ENCODE results near the gene KIF5B.
"Not testable (repeated sequence)": the region's sequence is repeated elsewhere in the genome, so short reads cannot be mapped to it uniquely, and the experiment has no call there.

The KIF5B gene

GRCh38 chr10:32072025-32072800 lies 16.0 kb upstream of the KIF5B start:
- Histone ChIP-seq H2AFZ (ENCODE audit: low read length) (no peak overlapping the region), H3K27me3 (ENCODE audit: insufficient read depth, low read length) (no peaks in the 10 kb centered on the region), H3K27ac (ENCODE audit: low read depth, low read length, poor library complexity, severe bottlenecking) (no peak overlapping the region), H3K9me2 (ENCODE audit: low read depth, low read length) (no peaks in the 10 kb centered on the region), H3K4me3 (ENCODE audit: low read depth, low read length, poor library complexity, severe bottlenecking) (no peak overlapping the region), H3K79me2 (ENCODE audit: insufficient read depth, low read length) (no peaks in the 10 kb centered on the region), H3K9ac (ENCODE audit: low read length) (no peak overlapping the region), H3K9me3 (ENCODE audit: low read length) (no peaks in the 10 kb centered on the region), H3K4me1 (ENCODE audit: insufficient read depth, low read length, severe bottlenecking) (no peaks in the 10 kb centered on the region), H3K36me3 (ENCODE audit: insufficient read depth, low read length) (no peaks in the 10 kb centered on the region), H3K4me2 (ENCODE audit: low read length) (no peak overlapping the region), H3F3A (ENCODE audit: insufficient read depth, low read length) (no peaks in the 10 kb centered on the region), H4K20me1 (ENCODE audit: insufficient read depth, low read length) (no peaks in the 10 kb centered on the region)
- TF ChIP-seq, protein P1, sequence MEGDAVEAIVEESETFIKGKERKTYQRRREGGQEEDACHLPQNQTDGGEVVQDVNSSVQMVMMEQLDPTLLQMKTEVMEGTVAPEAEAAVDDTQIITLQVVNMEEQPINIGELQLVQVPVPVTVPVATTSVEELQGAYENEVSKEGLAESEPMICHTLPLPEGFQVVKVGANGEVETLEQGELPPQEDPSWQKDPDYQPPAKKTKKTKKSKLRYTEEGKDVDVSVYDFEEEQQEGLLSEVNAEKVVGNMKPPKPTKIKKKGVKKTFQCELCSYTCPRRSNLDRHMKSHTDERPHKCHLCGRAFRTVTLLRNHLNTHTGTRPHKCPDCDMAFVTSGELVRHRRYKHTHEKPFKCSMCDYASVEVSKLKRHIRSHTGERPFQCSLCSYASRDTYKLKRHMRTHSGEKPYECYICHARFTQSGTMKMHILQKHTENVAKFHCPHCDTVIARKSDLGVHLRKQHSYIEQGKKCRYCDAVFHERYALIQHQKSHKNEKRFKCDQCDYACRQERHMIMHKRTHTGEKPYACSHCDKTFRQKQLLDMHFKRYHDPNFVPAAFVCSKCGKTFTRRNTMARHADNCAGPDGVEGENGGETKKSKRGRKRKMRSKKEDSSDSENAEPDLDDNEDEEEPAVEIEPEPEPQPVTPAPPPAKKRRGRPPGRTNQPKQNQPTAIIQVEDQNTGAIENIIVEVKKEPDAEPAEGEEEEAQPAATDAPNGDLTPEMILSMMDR (IDR thresholded peaks at IDR 0.05; ENCODE audit: low read length), result no peak
- no peak for TF ChIP-seq EZH2 (IDR thresholded peaks at IDR 0.05; ENCODE audit: borderline replicate concordance, low read length)

GRCh38 chr10:32070645-32071044 lies 14.4 kb upstream of the KIF5B start:
- Histone ChIP-seq H3K79me2 (ENCODE audit: insufficient read depth, low read length) (no peaks in the 10 kb centered on the region), H3K27me3 (ENCODE audit: insufficient read depth, low read length) (peaks cover 5% of the 10 kb centered on the region; the same call in 1 of the 2 replicates), H3F3A (ENCODE audit: insufficient read depth, low read length) (no peaks in the 10 kb centered on the region)

DNA sequence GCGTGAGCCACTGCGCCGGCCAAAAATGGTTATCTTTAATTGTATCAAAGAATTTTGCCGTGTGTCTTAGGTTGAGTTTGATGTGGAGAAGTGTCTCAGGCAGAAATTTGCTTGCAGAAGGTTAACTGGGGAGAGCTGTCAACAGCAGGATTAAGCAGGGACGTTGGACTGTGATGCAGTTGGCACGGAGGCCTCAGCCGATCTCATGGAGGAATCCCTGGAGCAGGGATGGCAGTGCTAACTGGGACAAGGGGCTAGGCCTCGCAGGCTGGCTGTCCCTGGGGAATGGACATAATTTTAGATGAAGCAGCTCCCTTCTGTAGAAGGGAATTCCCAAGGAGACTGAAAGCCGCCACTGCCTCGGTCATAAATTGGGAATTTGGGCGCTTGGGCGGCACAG lies 12.3 kb upstream of the KIF5B start:
- TF ChIP-seq, protein P1 (IDR thresholded peaks at IDR 0.05; ENCODE audit: low read length), result no peak
- TF ChIP-seq EZH2 (IDR thresholded peaks at IDR 0.05; ENCODE audit: borderline replicate concordance, low read length), result no peak
- Histone ChIP-seq H3K4me2 (ENCODE audit: low read length) (no peak overlapping the region), H3F3A (ENCODE audit: insufficient read depth, low read length) (no peaks in the 10 kb centered on the region), H3K27me3 (ENCODE audit: insufficient read depth, low read length) (peaks cover 9% of the 10 kb centered on the region; the same call in 1 of the 2 replicates), H3K9me2 (ENCODE audit: low read depth, low read length) (no peaks in the 10 kb centered on the region), H3K27ac (ENCODE audit: low read depth, low read length, poor library complexity, severe bottlenecking) (no peak overlapping the region), H3K36me3 (ENCODE audit: insufficient read depth, low read length) (no peaks in the 10 kb centered on the region), H3K4me1 (ENCODE audit: insufficient read depth, low read length, severe bottlenecking) (no peaks in the 10 kb centered on the region), H3K4me3 (ENCODE audit: low read depth, low read length, poor library complexity, severe bottlenecking) (no peak overlapping the region), H2AFZ (ENCODE audit: low read length) (no peak overlapping the region), H3K9me3 (ENCODE audit: low read length) (0 out of 2 replicates have a peak, but pooled peaks cover 4% of the 10 kb centered on the region), H4K20me1 (ENCODE audit: insufficient read depth, low read length) (no peaks in the 10 kb centered on the region), H3K79me2 (ENCODE audit: insufficient read depth, low read length) (no peaks in the 10 kb centered on the region), H3K9ac (ENCODE audit: low read length) (no peak overlapping the region)

More at GRCh38 chr10:32070645-32071044, 14.4 kb upstream of the KIF5B start:
- no peaks in the 10 kb centered on the region for H3K4me1 ChIP-seq (ENCODE audit: insufficient read depth, low read length, severe bottlenecking)
- no peaks in the 10 kb centered on the region for H4K20me1 ChIP-seq (ENCODE audit: insufficient read depth, low read length)
- no peak overlapping the region for H3K27ac ChIP-seq (ENCODE audit: low read depth, low read length, poor library complexity, severe bottlenecking)
- H3K36me3 ChIP-seq (ENCODE audit: insufficient read depth, low read length), result no peaks in the 10 kb centered on the region
- no peak overlapping the region for H3K4me3 ChIP-seq (ENCODE audit: low read depth, low read length, poor library complexity, severe bottlenecking)
- H3K4me2 ChIP-seq (ENCODE audit: low read length), result no peak overlapping the region
- H2AFZ ChIP-seq (ENCODE audit: low read length), result no peak overlapping the region
- no peaks in the 10 kb centered on the region for H3K9me2 ChIP-seq (ENCODE audit: low read depth, low read length)
- H3K9me3 ChIP-seq (ENCODE audit: low read length), result 0 out of 2 replicates have a peak, but pooled peaks cover 1% of the 10 kb centered on the region
- no peak overlapping the region for H3K9ac ChIP-seq (ENCODE audit: low read length)
- TF ChIP-seq, protein P1 (IDR thresholded peaks at IDR 0.05; ENCODE audit: low read length), result no peak
- TF ChIP-seq EZH2 (IDR thresholded peaks at IDR 0.05; ENCODE audit: borderline replicate concordance, low read length), result no peak

DNA sequence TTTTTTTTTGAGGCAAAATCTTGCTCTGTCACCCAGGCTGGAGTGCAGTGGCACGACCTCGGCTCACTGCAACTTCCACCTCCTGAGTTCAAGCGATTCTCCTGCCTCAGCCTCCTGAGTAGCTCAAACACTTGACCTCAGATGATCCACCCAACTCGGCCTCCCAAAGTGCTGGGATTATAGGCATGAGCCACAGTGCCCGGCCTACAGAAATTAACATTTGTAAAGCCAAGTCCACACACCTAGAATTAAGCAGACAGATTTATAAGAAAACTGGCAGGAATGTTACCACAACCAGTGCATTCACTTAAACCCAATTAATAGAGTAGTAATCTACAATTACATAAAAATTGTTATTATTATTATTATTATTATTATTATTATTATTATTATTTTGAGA lies 11.7 kb upstream of the KIF5B start:
- H3K9me2 ChIP-seq (ENCODE audit: low read depth, low read length); H4K20me1 ChIP-seq (ENCODE audit: insufficient read depth, low read length); H3K27me3 ChIP-seq (ENCODE audit: insufficient read depth, low read length); H3K9me3 ChIP-seq (ENCODE audit: low read length); H3K27ac ChIP-seq (ENCODE audit: low read depth, low read length, poor library complexity, severe bottlenecking); H3K9ac ChIP-seq (ENCODE audit: low read length); H3K4me3 ChIP-seq (ENCODE audit: low read depth, low read length, poor library complexity, severe bottlenecking); H3K79me2 ChIP-seq (ENCODE audit: insufficient read depth, low read length); H3K4me2 ChIP-seq (ENCODE audit: low read length); H3K36me3 ChIP-seq (ENCODE audit: insufficient read depth, low read length); H3K4me1 ChIP-seq (ENCODE audit: insufficient read depth, low read length, severe bottlenecking); H2AFZ ChIP-seq (ENCODE audit: low read length); H3F3A ChIP-seq (ENCODE audit: insufficient read depth, low read length): not testable (repeated sequence)

All from OCI-LY1 (cell line).